ENCODE data around the gene HDAC9. TPM values are rescaled to one million over a fixed set of nuclear protein-coding genes. Genes with fewer than 3 reads are reported as not detected.

The HDAC9 gene
- total and polyA plus RNA-seq, 2 experiments from 2014 or later: 3.7 to 9.4 TPM

DNA sequence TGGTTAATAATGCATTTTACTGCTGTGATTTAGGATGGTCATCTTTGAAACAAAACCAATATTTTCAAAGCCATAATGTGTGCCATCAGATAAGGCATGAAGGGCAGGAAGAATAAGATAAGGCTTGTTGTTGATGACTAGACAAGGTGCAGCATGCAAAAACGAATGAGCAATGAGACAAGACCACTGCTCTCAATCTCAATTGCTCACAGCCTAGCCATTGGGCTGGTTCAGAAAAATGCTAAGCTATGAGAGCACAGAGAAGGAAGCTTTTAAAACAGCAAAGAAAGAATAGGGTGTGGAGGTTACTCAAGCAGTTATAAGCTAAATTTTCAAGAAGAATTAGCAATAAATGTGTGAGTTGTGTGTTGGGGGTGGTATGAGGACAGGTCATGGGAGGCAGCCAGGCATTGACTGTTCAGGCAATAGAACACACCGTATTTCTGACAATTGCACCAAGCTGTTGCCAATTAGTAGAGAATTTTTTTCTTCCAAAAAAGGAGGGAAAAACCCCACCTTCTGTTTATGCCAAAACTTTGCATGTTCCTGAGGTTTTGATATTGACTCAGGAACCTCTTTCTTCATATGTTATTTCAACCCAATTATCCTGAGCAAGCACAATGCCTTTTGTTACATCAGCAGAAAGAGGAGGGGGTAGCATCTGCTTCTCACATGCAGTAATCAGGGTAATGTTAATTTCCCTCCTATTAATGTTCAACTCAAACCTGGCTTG is 276.5 kb downstream of the HDAC9 start:
- H3K79me2 ChIP-seq: no peaks in the 10 kb centered on the region
- no peaks in the 10 kb centered on the region for H3K36me3 ChIP-seq (replicated peaks; ENCODE audit: insufficient read depth, low read depth)
- no peaks in the 10 kb centered on the region for H3K27me3 ChIP-seq
- DNase-seq (ENCODE audit: low spot score): no peak
- H3K4me2 ChIP-seq: no peak overlapping the region
- no peak overlapping the region for H3K4me3 ChIP-seq
- TF ChIP-seq EZH2 (IDR thresholded peaks at IDR 0.05; ENCODE audit: borderline replicate concordance) (no peak), CTCF (IDR thresholded peaks at IDR 0.05; ENCODE audit: poor library complexity) (no peak), EZH2phosphoT487 (IDR thresholded peaks at IDR 0.05; ENCODE audit: low read depth, severe bottlenecking, unreplicated experiment) (no peak)
- H3K9me3 ChIP-seq (ENCODE audit: low read depth): no peaks in the 10 kb centered on the region
- H2AFZ ChIP-seq: no peak overlapping the region
- H4K20me1 ChIP-seq (ENCODE audit: insufficient read depth, poor library complexity, severe bottlenecking): no peaks in the 10 kb centered on the region
- H3K27ac ChIP-seq: no peak overlapping the region
- 49% methylated on average over 2 of the region's 2 CpGs for WGBS (ENCODE audit: low lambda C conversion rate, missing lambda C conversion rate)
- H3K4me1 ChIP-seq (ENCODE audit: insufficient read depth): peaks cover 6% of the 10 kb centered on the region
- H3K9me2 ChIP-seq (replicated peaks; ENCODE audit: insufficient read depth): no peaks in the 10 kb centered on the region

- Histone ChIP-seq H3K79me2 (no peaks in the 10 kb centered on the region), H3K27ac (no peak overlapping the region), H3K27me3 (no peaks in the 10 kb centered on the region), H3K9me2 (replicated peaks; ENCODE audit: insufficient read depth) (no peaks in the 10 kb centered on the region), H3K4me2 (no peak overlapping the region), H3K9me3 (ENCODE audit: low read depth) (no peaks in the 10 kb centered on the region), H3K4me1 (ENCODE audit: insufficient read depth) (peaks cover 6% of the 10 kb centered on the region), H3K4me3 (no peak overlapping the region), H2AFZ (no peak overlapping the region), H3K36me3 (replicated peaks; ENCODE audit: insufficient read depth, low read depth) (no peaks in the 10 kb centered on the region), H4K20me1 (ENCODE audit: insufficient read depth, poor library complexity, severe bottlenecking) (no peaks in the 10 kb centered on the region)
- no peak for DNase-seq (ENCODE audit: low spot score)
- 86% methylated on average over 1 of the region's 1 CpG for WGBS (ENCODE audit: low lambda C conversion rate, missing lambda C conversion rate)
- no peak for TF ChIP-seq CTCF (IDR thresholded peaks at IDR 0.05; ENCODE audit: poor library complexity)
- TF ChIP-seq EZH2phosphoT487 (IDR thresholded peaks at IDR 0.05; ENCODE audit: low read depth, severe bottlenecking, unreplicated experiment): no peak
- TF ChIP-seq EZH2 (IDR thresholded peaks at IDR 0.05; ENCODE audit: borderline replicate concordance): no peak
Measured at GRCh38 chr7:18772567-18772965, 277.0 kb downstream of the HDAC9 start.

- 84% methylated on average over 2 of the region's 2 CpGs for WGBS (ENCODE audit: low lambda C conversion rate, missing lambda C conversion rate)
- Histone ChIP-seq H3K36me3 (replicated peaks; ENCODE audit: insufficient read depth, low read depth) (no peaks in the 10 kb centered on the region), H2AFZ (no peak overlapping the region), H3K79me2 (no peaks in the 10 kb centered on the region), H3K4me1 (ENCODE audit: insufficient read depth) (no peaks in the 10 kb centered on the region), H3K9me2 (replicated peaks; ENCODE audit: insufficient read depth) (no peaks in the 10 kb centered on the region), H3K27ac (no peak overlapping the region), H3K4me3 (no peak overlapping the region), H3K27me3 (no peaks in the 10 kb centered on the region), H3K4me2 (no peak overlapping the region), H4K20me1 (ENCODE audit: insufficient read depth, poor library complexity, severe bottlenecking) (no peaks in the 10 kb centered on the region), H3K9me3 (ENCODE audit: low read depth) (no peaks in the 10 kb centered on the region)
- TF ChIP-seq EZH2phosphoT487 (IDR thresholded peaks at IDR 0.05; ENCODE audit: low read depth, severe bottlenecking, unreplicated experiment) (no peak), EZH2 (IDR thresholded peaks at IDR 0.05; ENCODE audit: borderline replicate concordance) (no peak), CTCF (IDR thresholded peaks at IDR 0.05; ENCODE audit: poor library complexity) (no peak)
- no peak for DNase-seq (ENCODE audit: low spot score)
Measured at GRCh38 chr7:18777314-18777713, 281.8 kb downstream of the HDAC9 start.

Measured in hepatocyte (in vitro differentiated cells).